Measurements from ENCODE around the gene GATD1.

Gene GATD1

DNA sequence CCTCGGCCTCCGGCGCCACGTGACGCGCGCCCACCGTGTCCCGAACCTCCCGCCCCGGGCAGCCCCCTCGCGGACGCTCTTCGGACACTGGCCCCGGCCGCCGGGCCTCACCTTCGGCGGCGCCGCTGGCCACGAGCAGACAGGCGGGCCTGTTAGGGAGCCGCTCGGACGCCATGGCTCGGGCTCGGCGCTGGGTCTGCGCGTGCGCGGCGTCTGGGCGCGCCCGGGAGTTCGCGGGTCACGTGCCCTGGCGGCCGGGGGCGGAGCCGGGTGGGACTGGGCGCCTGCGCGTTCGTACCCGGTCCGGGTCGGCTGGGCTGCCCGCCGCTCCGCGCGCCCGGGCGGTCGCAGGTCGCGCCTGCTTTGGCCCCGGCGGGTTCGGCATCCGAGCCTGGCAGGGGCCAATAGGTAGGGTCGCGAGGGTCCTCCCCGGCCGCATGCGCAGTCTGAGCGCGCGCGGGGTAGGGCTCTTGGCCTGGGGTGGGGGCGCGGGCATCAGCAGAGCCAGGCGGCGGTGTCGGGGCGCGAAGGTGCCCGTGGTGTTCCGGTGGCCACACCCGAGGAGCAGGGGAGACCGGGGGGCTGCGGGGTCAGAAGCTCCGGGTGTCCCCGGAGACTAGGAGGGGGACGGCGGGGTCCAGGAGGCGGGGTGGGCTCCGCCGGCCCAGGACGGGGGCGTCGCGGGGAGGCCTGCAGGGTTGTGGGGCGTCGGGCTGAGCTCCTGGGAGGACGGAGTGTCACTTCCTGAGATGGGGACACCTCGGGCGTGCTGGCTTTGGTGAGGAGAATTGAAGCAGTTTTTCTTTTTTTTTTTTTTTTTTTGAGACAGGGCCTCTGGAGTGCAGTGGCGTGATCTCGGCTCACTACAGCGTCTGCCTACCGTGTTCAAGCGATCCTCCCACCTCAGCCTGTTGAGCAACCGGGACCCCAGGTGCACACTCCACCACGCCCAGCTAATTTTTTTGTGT, at the start of gene GATD1:
TSS of gene GATD1 (minus strand) at position 200 of the 968 bp plus-strand sequence. CDS start at position 175, 25 bp downstream.
- DNase-seq (ENCODE audit: low spot score): peak; percentile 99

DNA sequence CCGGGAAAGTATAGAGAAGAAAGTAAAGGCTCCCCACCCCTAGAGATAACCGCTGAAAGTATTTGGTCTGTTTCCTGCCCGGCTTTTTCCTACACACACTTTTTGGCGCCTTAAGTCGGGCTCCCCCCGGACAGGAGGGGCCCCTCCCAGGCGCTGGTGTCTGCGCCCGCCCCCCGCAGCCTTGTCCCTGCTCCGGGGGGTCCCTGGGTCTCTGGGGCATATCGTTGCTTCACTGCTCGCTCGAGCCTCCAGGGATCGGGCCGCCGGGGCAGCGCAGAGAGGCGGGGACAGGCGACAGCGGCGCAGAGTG, 49.5 kb upstream of the GATD1 start:
- DNase-seq (ENCODE audit: low spot score): no peak

DNA sequence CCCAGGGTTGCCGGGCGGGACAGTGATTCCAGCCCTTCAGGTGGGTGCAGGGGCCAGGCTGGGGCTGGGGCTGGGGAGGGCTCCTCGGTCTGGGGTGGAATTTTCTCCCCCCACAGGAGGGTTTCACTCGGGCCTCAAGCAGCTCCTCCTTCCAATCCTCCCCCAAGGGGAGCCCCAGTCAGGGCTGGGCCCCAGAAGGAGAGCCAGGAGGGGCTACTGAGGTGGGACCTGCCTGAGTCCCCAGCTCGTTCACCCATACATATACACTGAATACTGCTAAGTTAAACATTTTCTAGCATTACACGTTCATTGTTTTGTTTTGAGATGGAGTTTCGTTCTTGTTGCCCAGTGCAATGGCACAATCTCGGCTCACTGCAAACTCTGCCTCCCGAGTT, 48.9 kb upstream of the GATD1 start:
- DNase-seq (ENCODE audit: low spot score): no peak

GRCh38 chr11:825366-826226, 48.3 kb upstream of the GATD1 start:
- no peak for DNase-seq (ENCODE audit: low spot score)

- DNase-seq (ENCODE audit: low spot score): no peak
Measured at GRCh38 chr11:824942-825341, 47.7 kb upstream of the GATD1 start.

- no peak for DNase-seq (ENCODE audit: low spot score)
Measured at GRCh38 chr11:824292-824880, 47.1 kb upstream of the GATD1 start.

GRCh38 chr11:823441-824291, 46.4 kb upstream of the GATD1 start:
- DNase-seq (ENCODE audit: low spot score): no peak

DNA sequence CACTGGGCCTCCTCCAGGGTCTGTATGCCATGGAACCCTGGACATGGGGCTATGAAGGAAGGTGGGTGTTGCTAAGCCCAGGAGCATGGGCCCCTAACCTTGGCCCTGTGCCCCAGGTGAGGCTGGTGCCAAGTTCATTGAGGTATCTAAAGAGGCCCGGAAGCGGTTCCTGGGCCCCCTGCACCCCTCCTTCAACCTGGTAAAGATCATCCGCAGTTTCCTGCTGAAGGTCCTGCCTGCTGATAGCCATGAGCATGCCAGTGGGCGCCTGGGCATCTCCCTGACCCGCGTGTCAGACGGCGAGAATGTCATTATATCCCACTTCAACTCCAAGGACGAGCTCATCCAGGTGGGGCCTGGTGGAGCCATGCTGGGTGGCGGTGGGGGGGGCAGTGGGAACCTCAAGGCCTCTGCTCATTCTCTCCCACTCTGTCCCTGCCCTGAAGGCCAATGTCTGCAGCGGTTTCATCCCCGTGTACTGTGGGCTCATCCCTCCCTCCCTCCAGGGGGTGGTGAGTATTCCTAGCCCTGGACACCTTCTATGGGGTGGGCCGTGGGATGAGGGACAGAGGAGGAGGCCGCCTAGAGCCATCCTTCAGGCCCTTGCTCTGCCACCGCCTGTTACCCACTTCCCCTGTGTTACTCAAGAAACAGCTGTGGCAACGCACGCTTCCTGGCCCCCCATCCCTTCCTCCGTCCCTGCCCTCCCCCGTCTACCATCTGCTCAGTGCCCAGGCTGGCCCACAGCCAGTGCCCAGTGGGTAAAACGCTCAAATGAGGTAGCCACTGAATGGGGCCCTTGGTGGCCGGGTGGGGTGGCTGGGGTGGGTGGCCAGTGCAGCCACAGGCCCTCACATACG, 44.5 kb upstream of the GATD1 start:
- DNase-seq (ENCODE audit: low spot score): no peak

GRCh38 chr11:820655-821511, 43.6 kb upstream of the GATD1 start:
- DNase-seq (ENCODE audit: low spot score): no peak

DNA sequence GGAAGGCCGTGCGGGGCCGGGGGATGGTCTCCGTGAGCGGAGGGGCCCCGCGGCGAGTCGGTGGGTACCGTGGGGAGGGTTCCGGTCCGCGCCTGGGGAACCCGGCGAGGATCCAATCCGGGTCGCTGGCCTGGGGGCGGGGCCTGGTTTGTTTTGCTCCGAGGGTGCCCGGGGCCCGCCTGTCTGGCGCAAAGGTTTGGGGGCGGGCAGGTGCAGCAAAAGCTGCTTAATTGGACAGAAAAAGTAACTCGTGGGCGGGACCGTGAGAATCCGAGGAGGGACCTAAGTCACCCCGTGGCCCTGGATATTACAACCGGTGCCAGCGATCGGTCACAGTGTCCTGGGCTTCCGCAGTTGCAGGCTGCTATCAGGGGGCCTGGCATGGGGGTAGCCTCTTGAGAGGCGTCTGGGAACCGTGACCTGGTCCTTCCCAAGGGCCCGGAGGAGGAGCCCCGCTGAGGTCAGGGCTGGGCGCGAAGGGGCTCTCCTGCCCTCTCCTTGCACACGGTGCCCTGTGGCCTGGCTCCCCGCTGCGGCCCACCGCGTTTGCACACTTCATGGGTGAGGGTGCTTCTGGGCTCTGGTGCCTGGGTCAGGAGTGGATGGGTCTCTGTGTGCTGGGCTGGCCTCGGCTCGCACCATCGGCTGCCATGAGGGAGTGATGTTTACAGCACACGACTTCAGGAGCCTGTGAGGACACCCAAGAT, 42.8 kb upstream of the GATD1 start:
- DNase-seq (ENCODE audit: low spot score): peak; percentile 81

DNA sequence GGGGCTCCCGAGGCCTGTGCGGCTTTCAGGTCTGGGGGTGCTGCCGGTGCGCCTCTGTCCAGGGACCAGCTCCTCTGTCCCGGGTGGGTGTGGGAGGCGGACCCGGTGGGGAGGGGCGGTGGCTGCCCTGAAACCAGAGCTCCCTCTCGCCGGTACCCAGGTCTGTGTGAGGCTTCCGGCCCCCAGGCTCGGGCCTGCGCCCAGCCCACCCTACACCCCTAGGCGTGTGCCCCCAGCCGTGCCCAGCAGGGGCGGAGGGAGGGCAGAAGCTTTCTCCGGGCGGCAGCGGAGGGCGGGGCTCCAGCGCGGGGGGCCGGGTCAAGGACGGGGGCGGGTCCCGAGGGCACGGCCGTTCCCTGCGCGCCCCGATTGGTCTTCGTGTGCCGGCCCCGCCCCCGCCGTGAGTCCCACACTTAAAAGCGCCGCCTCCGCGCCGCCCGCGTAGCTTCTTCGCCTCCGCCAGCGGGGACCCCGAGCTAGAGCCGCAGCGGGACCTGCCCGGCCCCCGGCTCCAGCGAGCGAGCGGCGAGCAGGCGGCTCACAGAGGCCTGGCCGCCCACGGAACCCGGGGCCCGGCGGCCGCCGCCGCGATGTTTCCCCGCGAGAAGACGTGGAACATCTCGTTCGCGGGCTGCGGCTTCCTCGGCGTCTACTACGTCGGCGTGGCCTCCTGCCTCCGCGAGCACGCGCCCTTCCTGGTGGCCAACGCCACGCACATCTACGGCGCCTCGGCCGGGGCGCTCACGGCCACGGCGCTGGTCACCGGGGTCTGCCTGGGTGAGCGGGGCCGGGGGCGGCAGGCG, 42.0 kb upstream of the GATD1 start:
- DNase-seq (ENCODE audit: low spot score): peak; percentile 88

- DNase-seq (ENCODE audit: low spot score): no peak
Measured at GRCh38 chr11:818396-819128, 41.3 kb upstream of the GATD1 start, which contains the start of gene PNPLA2. TSS of gene PNPLA2 (plus strand) at chr11:818914. CDS start at chr11:819719, 805 bp downstream.

GRCh38 chr11:816433-816779, 39.1 kb upstream of the GATD1 start:
- no peak for DNase-seq (ENCODE audit: low spot score)

DNA sequence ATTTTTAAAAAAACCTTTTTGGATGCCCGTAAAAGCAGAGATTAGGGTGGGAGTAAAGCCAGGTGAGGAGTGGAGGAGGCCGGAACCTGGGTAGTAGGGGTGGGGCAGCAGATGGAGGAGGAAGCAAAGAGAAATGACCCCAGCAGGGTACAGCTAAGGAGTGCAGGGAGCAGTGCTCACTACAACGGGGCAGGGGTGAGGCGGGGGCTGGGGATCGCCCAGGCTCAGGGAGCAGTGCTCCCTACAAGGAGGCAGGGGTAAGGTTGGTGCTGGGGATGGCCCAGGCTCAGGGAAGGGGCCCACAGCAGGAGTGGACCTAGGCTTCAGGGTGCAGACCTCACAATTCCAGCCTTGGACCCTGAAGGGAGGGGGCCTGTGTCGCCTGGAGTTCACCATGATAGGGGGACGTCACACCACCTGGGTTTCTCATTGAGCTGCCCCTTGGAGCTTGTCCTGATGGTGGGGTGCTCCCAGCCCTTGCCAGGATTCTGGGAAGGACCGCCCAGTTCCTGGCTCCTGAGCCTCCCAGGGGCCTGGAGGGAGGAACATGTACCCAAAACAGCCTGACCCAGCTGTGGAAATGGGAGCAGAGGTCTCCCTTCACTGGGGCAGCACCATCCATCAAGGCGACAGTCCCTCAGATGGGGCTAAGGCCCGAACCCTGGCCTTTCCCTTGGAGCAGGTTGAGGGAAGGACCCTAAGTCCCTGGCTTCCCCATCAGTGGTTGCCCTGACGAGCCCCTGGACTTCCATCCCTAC, 38.6 kb upstream of the GATD1 start:
- DNase-seq (ENCODE audit: low spot score): no peak

DNA sequence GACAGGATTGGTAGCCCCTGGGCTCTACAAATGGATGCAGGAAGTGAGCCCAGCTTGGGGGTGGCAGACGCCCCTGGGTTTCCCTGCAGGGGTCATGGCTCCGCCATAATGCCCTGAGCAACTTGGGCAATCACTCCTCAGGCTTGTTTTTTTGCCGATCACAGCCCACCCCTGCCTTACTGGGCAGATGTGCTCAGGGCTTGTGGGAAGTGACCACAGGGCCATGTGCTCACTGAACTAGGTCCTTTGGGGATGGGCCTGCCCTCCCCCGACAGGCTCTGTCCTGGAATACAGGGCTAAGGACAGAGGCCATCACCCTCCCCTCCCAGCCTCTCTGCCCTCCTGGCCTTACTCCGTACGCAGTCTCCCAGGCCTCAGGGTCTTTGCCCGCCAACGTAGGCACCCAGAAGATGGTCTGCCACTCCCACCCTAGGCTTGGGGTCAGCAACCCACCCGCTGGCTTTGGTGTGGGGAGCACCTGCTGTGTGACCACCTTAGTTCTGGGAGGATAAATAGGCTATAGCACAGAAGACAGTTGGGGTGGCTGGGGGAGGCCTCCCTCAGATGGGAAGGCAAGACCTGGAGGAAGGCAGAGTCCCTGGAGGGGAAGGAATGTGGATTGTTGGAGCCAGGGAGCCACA, 36.3 kb upstream of the GATD1 start:
- DNase-seq (ENCODE audit: low spot score): no peak

DNA sequence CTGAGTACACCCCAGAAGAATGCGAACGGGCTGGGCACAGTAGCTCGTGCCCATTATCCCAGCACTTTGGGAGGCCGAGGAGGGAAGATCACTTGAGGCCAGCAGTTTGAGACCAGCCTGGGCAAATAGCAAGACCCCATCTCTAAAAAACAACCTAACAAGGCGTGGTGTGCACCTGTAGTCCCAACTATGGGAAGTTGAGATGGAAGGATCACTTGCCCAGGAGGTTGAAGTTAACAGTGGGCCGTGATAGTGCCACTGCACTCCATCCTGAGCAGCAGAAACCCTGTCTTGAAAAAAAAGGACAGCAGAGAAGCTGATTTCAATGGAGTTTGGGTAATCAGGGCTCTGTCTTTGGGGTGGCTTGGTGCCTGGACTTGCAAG, 35.8 kb upstream of the GATD1 start:
- DNase-seq (ENCODE audit: low spot score): no peak

Measured in HuH-7 (cell line).